Suppressor macrophage treated with lipopolysaccharide for 1 hour (primary cell): Measurements from ENCODE around the gene CAMK2G.

Experiments used
- DNase-seq, 3 donors: peaks; one replicate each; pipeline ENCODE4 v3.0.0-alpha.2; 2020 to 2022

The CAMK2G gene

GRCh38 chr10:73862011-73862410 is 12.3 kb downstream of the CAMK2G start:
- DNase-seq = peak; percentile 47 to 67 (median 49)

- no peak for DNase-seq
These were observed 14.4 kb downstream of the CAMK2G start for GRCh38 chr10:73859784-73860491.

- DNase-seq = no peak
These were observed 14.9 kb downstream of the CAMK2G start for GRCh38 chr10:73859428-73859783.

GRCh38 chr10:73858750-73859427 is 15.5 kb downstream of the CAMK2G start:
- no peak for DNase-seq

- DNase-seq = no peak
These were observed 16.2 kb downstream of the CAMK2G start for GRCh38 chr10:73858013-73858708.

GRCh38 chr10:73857446-73857845 is 16.9 kb downstream of the CAMK2G start:
- DNase-seq = peak in 1 of 3 donors; percentile 38

- DNase-seq = no peak
These were observed 18.1 kb downstream of the CAMK2G start for GRCh38 chr10:73856261-73856660.

- DNase-seq = no peak
These were observed 18.9 kb downstream of the CAMK2G start for GRCh38 chr10:73855413-73855812.

GRCh38 chr10:73854310-73854709 is 20.0 kb downstream of the CAMK2G start:
- DNase-seq = no peak

- DNase-seq = no peak
These were observed 21.2 kb downstream of the CAMK2G start for GRCh38 chr10:73853196-73853595.

- DNase-seq = no peak
These were observed 23.4 kb downstream of the CAMK2G start for GRCh38 chr10:73850863-73851461.

- DNase-seq = no peak
These were observed 24.1 kb downstream of the CAMK2G start for GRCh38 chr10:73850211-73850610.

GRCh38 chr10:73848821-73849489 is 25.4 kb downstream of the CAMK2G start:
- peak; percentile 91 to 92 (median 92) for DNase-seq

GRCh38 chr10:73847031-73847430 is 27.3 kb downstream of the CAMK2G start:
- DNase-seq = no peak

GRCh38 chr10:73843261-73843660 is 31.1 kb downstream of the CAMK2G start:
- peak; percentile 63 to 76 (median 66) for DNase-seq

- no peak for DNase-seq
These were observed 32.0 kb downstream of the CAMK2G start for GRCh38 chr10:73842349-73842748.

GRCh38 chr10:73841526-73842285 is 32.6 kb downstream of the CAMK2G start:
- no peak for DNase-seq

GRCh38 chr10:73841061-73841421 is 33.3 kb downstream of the CAMK2G start:
- no peak for DNase-seq

GRCh38 chr10:73840403-73841060 is 33.8 kb downstream of the CAMK2G start:
- no peak for DNase-seq

GRCh38 chr10:73840056-73840402 is 34.3 kb downstream of the CAMK2G start:
- DNase-seq = no peak

GRCh38 chr10:73839276-73839966 is 34.9 kb downstream of the CAMK2G start:
- DNase-seq = no peak
